HG03139 (cell line): ENCODE measurements around the gene ACTG2.

Experiments used
- ATAC-seq: cut with Tn5 transposase; IDR thresholded peaks from one replicate; pipeline ENCODE4 v1.9.1; 2021; ENCODE audit not compliant: unreplicated experiment

ACTG2 gene

GRCh38 chr2:73963385-73964120 lies 70.7 kb downstream of the ACTG2 start:
- ATAC-seq: no peak

- no peak for ATAC-seq
These were observed 71.4 kb downstream of the ACTG2 start for GRCh38 chr2:73964223-73964622.

- no peak for ATAC-seq
These were observed 72.2 kb downstream of the ACTG2 start for GRCh38 chr2:73965053-73965452.

GRCh38 chr2:73968357-73968937 lies 75.6 kb downstream of the ACTG2 start:
- no peak for ATAC-seq

GRCh38 chr2:73969356-73969755 lies 76.5 kb downstream of the ACTG2 start:
- no peak for ATAC-seq
